Tibial artery (tissue), 4 donors: ENCODE data around the gene CADM2.

ENCODE experiments used
- DNase-seq, 2 donors: peaks; one replicate each; pipeline ENCODE4 v3.0.0-alpha.2; 2019
- H3K27ac ChIP-seq, 2 donors: fragments of 200-600 bp; sonication (generic) in 1 of 2; 1 replicate in 1 of 2; 2 replicates in 1 of 2; pipeline ENCODE4 v1.5.1; 2018 to 2019; ENCODE audit warnings: mild to moderate bottlenecking in 1 of 2
- H3K27me3 ChIP-seq, 2 donors: fragments of 200-600 bp; sonication (generic) in 1 of 2; one replicate each; pipeline versions ENCODE4 v1.5.1 to v1.6.0; 2016 to 2019
- H3K36me3 ChIP-seq, 3 donors: fragments of 200-600 bp; sonication (generic) in 2 of 3; one replicate each; pipeline ENCODE4 v1.5.1; 2016 to 2019; ENCODE audit warnings: mild to moderate bottlenecking in 2 of 3
- H3K4me1 ChIP-seq, 4 donors: fragments of 200-600 bp; sonication (generic) in 2 of 4; 1 replicate in 3 of 4; 2 replicates in 1 of 4; pipeline ENCODE4 v1.5.1; 2016 to 2019
- H3K4me3 ChIP-seq, 2 donors: fragments of 200-600 bp; sonication (generic) in 1 of 2; 1 replicate in 1 of 2; 2 replicates in 1 of 2; pipeline ENCODE4 v1.5.1; 2018 to 2019; ENCODE audit warnings: mild to moderate bottlenecking in 2 of 2
- H3K9me3 ChIP-seq, 3 donors: fragments of 200-600 bp; sonication (generic) in 1 of 3; one replicate each; pipeline ENCODE4 v1.5.1; 2016 to 2019
- intact Hi-C: fragments of 100-400 bp; cut with DNase I; formaldehyde crosslinking; loops from one replicate; pipeline ENCODE4 v1.15.0; 2023; ENCODE audit warnings: low total_unique reads
- TF ChIP-seq, protein P1 (sequence below), 2 experiments: fragments of 200-600 bp in 1 of 2; fragments of 450-650 bp in 1 of 2; IDR thresholded peaks; one replicate each; pipeline ENCODE4 v1.5.1; 2017 to 2019; ENCODE audit warnings: antibody characterized with exemption in 2 of 2, mild to moderate bottlenecking in 1 of 2, moderate library complexity in 1 of 2

The CADM2 gene

DNA sequence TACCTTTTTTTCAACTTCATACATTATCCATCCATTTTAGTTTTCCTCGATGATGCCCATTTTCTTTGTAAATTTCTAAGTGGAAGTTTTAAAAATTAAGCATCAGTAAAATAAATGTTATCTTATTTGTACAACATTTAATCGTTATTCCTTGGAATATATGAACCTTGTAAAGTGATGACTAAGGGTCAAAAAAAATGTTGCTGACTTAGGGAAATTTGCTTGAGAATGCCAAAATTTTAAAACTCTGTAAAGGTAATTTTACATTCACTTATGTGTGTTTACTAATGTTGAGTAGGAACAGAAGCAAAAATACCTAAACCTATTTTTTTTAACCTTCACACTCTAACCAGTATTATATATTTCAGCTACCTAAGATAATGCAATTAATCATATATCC lies 1115.0 kb downstream of the CADM2 start:
- intact Hi-C loops, result no loop called here
- Histone ChIP-seq H3K36me3 (no peaks in the 10 kb centered on the region), H3K4me1 (no peaks in the 10 kb centered on the region), H3K27ac (no peak overlapping the region), H3K9me3 (no peaks in the 10 kb centered on the region), H3K27me3 (no peaks in the 10 kb centered on the region), H3K4me3 (no peak overlapping the region)
- no peak for DNase-seq
- TF ChIP-seq, protein P1, sequence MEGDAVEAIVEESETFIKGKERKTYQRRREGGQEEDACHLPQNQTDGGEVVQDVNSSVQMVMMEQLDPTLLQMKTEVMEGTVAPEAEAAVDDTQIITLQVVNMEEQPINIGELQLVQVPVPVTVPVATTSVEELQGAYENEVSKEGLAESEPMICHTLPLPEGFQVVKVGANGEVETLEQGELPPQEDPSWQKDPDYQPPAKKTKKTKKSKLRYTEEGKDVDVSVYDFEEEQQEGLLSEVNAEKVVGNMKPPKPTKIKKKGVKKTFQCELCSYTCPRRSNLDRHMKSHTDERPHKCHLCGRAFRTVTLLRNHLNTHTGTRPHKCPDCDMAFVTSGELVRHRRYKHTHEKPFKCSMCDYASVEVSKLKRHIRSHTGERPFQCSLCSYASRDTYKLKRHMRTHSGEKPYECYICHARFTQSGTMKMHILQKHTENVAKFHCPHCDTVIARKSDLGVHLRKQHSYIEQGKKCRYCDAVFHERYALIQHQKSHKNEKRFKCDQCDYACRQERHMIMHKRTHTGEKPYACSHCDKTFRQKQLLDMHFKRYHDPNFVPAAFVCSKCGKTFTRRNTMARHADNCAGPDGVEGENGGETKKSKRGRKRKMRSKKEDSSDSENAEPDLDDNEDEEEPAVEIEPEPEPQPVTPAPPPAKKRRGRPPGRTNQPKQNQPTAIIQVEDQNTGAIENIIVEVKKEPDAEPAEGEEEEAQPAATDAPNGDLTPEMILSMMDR (IDR thresholded peaks at IDR 0.05), result no peak

DNA sequence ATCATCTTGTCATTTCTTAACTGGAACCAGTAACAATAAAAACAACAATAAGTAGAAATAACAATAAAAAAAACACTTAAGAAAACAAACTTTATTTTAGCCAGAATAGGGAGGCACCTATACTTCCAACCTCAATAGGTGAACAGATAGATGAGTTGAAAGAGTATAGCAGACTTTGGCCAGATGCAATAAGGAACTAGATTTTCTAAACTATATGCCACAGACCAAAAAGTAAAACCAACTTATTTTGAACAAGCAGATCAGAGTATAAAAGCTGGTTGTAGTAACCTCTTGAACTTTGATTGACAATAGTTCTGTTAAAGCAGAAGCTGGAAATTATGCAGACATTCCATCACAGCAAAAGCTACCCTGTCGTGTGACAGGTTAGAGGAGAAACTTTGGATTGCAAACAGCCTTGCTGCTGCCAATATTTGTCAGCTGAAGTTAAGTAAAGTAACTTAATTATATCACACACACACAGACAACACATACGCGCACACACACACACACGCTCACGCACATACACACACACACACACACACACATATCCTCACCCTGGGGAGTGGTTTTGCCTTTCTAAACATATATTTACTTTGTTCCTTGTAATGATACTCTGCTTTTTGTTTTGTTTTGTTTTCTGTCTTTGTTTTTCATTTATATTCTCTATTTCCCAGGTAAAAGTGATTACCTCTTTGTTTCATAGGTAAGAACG lies 1128.5 kb downstream of the CADM2 start:
- no peaks in the 10 kb centered on the region for H3K36me3 ChIP-seq
- intact Hi-C loops, result no loop called here

DNA sequence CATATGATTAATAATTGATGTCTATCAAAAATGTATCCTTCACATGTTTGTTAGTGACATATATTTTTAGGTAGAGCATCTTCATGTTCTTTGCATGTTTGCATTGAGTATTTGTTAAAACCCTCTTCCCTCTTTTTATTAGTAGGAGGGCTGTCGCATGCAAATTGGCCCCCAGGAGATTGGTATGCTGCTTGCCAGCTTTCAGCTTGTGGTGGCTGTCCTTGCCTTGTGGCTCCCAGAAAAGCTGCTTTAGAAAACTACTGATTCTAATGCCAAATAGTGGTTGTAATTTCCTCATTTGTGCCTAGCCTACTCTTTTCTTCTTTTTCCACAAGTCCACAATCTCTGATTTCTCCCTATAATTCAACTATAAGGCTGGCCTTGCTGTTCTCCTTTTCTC lies 1145.4 kb downstream of the CADM2 start:
- Histone ChIP-seq H3K9me3 (no peaks in the 10 kb centered on the region), H3K4me3 (no peak overlapping the region), H3K27ac (no peak overlapping the region), H3K36me3 (no peaks in the 10 kb centered on the region), H3K27me3 (no peaks in the 10 kb centered on the region), H3K4me1 (no peaks in the 10 kb centered on the region)
- TF ChIP-seq, protein P1 (IDR thresholded peaks at IDR 0.05), result no peak
- DNase-seq, result no peak
- intact Hi-C loops, result no loop called here

More for the DNA sequence above, 1128.5 kb downstream of the CADM2 start:
- no peak overlapping the region for H3K27ac ChIP-seq
- TF ChIP-seq, protein P1 (IDR thresholded peaks at IDR 0.05), result no peak
- no peak overlapping the region for H3K4me3 ChIP-seq
- no peaks in the 10 kb centered on the region for H3K9me3 ChIP-seq
- no peaks in the 10 kb centered on the region for H3K4me1 ChIP-seq
- no peaks in the 10 kb centered on the region for H3K27me3 ChIP-seq
- no peak for DNase-seq

DNA sequence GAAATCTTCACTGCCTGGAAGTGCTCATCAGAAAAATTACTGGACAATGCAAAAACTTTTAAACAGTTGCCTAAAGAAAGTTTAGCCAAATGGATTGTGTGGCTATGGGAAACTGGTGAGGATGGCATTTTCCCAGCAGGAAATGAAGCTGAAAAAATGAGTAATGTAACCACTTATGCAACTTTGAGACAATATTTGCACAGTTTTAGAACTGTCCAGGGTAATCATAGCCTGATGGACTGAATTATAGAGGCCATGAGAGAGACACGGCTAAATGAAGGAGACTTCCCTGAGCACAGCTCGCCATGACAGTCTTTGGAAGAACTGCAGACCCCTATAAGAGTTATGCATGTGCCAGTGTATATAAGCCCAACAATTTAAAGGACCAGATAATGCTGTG lies 1150.6 kb downstream of the CADM2 start:
- TF ChIP-seq, protein P1 (IDR thresholded peaks at IDR 0.05), result no peak
- Histone ChIP-seq H3K4me3 (no peak overlapping the region), H3K36me3 (no peaks in the 10 kb centered on the region), H3K27ac (no peak overlapping the region), H3K9me3 (no peaks in the 10 kb centered on the region), H3K4me1 (no peaks in the 10 kb centered on the region), H3K27me3 (no peaks in the 10 kb centered on the region)
- DNase-seq, result no peak
- intact Hi-C loops, result no loop called here
